Measurements from ENCODE around the gene SMYD3. TPM values are rescaled to one million over a fixed set of nuclear protein-coding genes. Genes with fewer than 3 reads are reported as not detected.
"Not testable (repeated sequence)": the region's sequence is repeated elsewhere in the genome, so short reads cannot be mapped to it uniquely, and the experiment has no call there.

SMYD3 gene
- total and polyA plus RNA-seq, 2 donors (not counting 1 experiment from before 2014, with no cell fraction given), result 69.4 to 83.1 TPM

GRCh38 chr1:245822996-245823395, 684.1 kb downstream of the SMYD3 start:
- H4K20me1 ChIP-seq (ENCODE audit: control insufficient read depth, extremely low read depth, insufficient read depth, low read length), result no peaks in the 10 kb centered on the region
- no peaks in the 10 kb centered on the region for H3K36me3 ChIP-seq (ENCODE audit: control insufficient read depth, insufficient read depth, low read length)
- H3K27me3 ChIP-seq (ENCODE audit: control insufficient read depth, insufficient read depth, low read length), result no peaks in the 10 kb centered on the region
- no peak overlapping the region for H3K9ac ChIP-seq (ENCODE audit: insufficient read depth, low read length)
- TF ChIP-seq CTCF (conservative IDR thresholded peaks at IDR 0.05 in 1 of 2, IDR thresholded peaks at IDR 0.05 in 1 of 2; ENCODE audit: low read depth in 1 of 2, low read length in 2 of 2) (no peak), EZH2 (IDR thresholded peaks at IDR 0.05; ENCODE audit: low read length, missing control alignments) (no peak)
- no peaks in the 10 kb centered on the region for H3K79me2 ChIP-seq (ENCODE audit: control insufficient read depth, insufficient read depth, low read length)
- H3K4me1 ChIP-seq (ENCODE audit: control insufficient read depth, extremely low read depth, insufficient read depth, low read length), result peaks cover 6% of the 10 kb centered on the region
- H3K4me3 ChIP-seq (replicated peaks in 1 of 4; ENCODE audit: control extremely low read depth in 1 of 4, insufficient read depth in 1 of 4, low read depth in 3 of 4, low read length in 4 of 4), result no peak overlapping the region
- H3K9me3 ChIP-seq (ENCODE audit: control insufficient read depth, insufficient read depth, low read depth, low read length), result no peaks in the 10 kb centered on the region
- peak; percentile 93 to 98 for DNase-seq (ENCODE audit: low read depth in 2 of 2)
- no peak overlapping the region for H2AFZ ChIP-seq (ENCODE audit: low read length)
- peak overlapping the region; percentile 37 for H3K4me2 ChIP-seq (ENCODE audit: extremely low read depth, insufficient read depth, low read length)
- H3K27ac ChIP-seq (ENCODE audit: insufficient read depth, low read length), result peak overlapping the region; percentile 64

DNA sequence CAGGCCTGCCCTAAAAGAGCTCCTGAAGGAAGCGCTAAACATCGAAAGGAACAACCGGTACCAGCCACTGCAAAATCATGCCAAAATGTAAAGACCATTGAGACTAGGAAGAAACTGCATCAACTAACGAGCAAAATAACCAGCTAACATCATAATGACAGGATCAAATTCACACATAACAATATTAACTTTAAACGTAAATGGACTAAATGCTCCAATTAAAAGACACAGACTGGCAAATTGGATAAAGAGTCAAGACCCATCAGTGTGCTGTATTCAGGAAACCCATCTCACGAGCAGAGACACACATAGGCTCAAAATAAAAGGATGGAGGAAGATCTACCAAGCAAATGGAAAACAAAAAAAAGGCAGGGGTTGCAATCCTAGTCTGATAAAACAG, 688.7 kb downstream of the SMYD3 start:
- H3K27me3 ChIP-seq (ENCODE audit: control insufficient read depth, insufficient read depth, low read length); H3K4me2 ChIP-seq (ENCODE audit: extremely low read depth, insufficient read depth, low read length); H3K9me3 ChIP-seq (ENCODE audit: control insufficient read depth, insufficient read depth, low read depth, low read length); H3K27ac ChIP-seq (ENCODE audit: insufficient read depth, low read length); DNase-seq (ENCODE audit: low read depth in 2 of 2); H3K79me2 ChIP-seq (ENCODE audit: control insufficient read depth, insufficient read depth, low read length); H4K20me1 ChIP-seq (ENCODE audit: control insufficient read depth, extremely low read depth, insufficient read depth, low read length); H3K9ac ChIP-seq (ENCODE audit: insufficient read depth, low read length); H2AFZ ChIP-seq (ENCODE audit: low read length); H3K4me3 ChIP-seq (replicated peaks in 1 of 4; ENCODE audit: control extremely low read depth in 1 of 4, insufficient read depth in 1 of 4, low read depth in 3 of 4, low read length in 4 of 4); H3K4me1 ChIP-seq (ENCODE audit: control insufficient read depth, extremely low read depth, insufficient read depth, low read length); H3K36me3 ChIP-seq (ENCODE audit: control insufficient read depth, insufficient read depth, low read length): not testable (repeated sequence)

GRCh38 chr1:245816496-245816895, 690.6 kb downstream of the SMYD3 start:
- not testable (repeated sequence) for H3K79me2 ChIP-seq (ENCODE audit: control insufficient read depth, insufficient read depth, low read length); H4K20me1 ChIP-seq (ENCODE audit: control insufficient read depth, extremely low read depth, insufficient read depth, low read length); H3K9ac ChIP-seq (ENCODE audit: insufficient read depth, low read length); H3K36me3 ChIP-seq (ENCODE audit: control insufficient read depth, insufficient read depth, low read length); H2AFZ ChIP-seq (ENCODE audit: low read length); H3K4me3 ChIP-seq (replicated peaks in 1 of 4; ENCODE audit: control extremely low read depth in 1 of 4, insufficient read depth in 1 of 4, low read depth in 3 of 4, low read length in 4 of 4); H3K27ac ChIP-seq (ENCODE audit: insufficient read depth, low read length); H3K4me2 ChIP-seq (ENCODE audit: extremely low read depth, insufficient read depth, low read length); H3K4me1 ChIP-seq (ENCODE audit: control insufficient read depth, extremely low read depth, insufficient read depth, low read length); H3K9me3 ChIP-seq (ENCODE audit: control insufficient read depth, insufficient read depth, low read depth, low read length); H3K27me3 ChIP-seq (ENCODE audit: control insufficient read depth, insufficient read depth, low read length); DNase-seq (ENCODE audit: low read depth in 2 of 2)

GRCh38 chr1:245814651-245815050, 692.4 kb downstream of the SMYD3 start:
- H2AFZ ChIP-seq (ENCODE audit: low read length), result no peak overlapping the region
- H3K9ac ChIP-seq (ENCODE audit: insufficient read depth, low read length), result no peak overlapping the region
- no peak overlapping the region for H3K27ac ChIP-seq (ENCODE audit: insufficient read depth, low read length)
- H3K4me3 ChIP-seq (replicated peaks in 1 of 4; ENCODE audit: control extremely low read depth in 1 of 4, insufficient read depth in 1 of 4, low read depth in 3 of 4, low read length in 4 of 4), result no peak overlapping the region
- no peaks in the 10 kb centered on the region for H3K79me2 ChIP-seq (ENCODE audit: control insufficient read depth, insufficient read depth, low read length)
- no peaks in the 10 kb centered on the region for H3K36me3 ChIP-seq (ENCODE audit: control insufficient read depth, insufficient read depth, low read length)
- H3K4me2 ChIP-seq (ENCODE audit: extremely low read depth, insufficient read depth, low read length), result no peak overlapping the region
- no peaks in the 10 kb centered on the region for H3K27me3 ChIP-seq (ENCODE audit: control insufficient read depth, insufficient read depth, low read length)
- no peak for DNase-seq (ENCODE audit: low read depth in 2 of 2)
- no peaks in the 10 kb centered on the region for H4K20me1 ChIP-seq (ENCODE audit: control insufficient read depth, extremely low read depth, insufficient read depth, low read length)
- no peaks in the 10 kb centered on the region for H3K9me3 ChIP-seq (ENCODE audit: control insufficient read depth, insufficient read depth, low read depth, low read length)
- H3K4me1 ChIP-seq (ENCODE audit: control insufficient read depth, extremely low read depth, insufficient read depth, low read length), result no peaks in the 10 kb centered on the region
- TF ChIP-seq CTCF (conservative IDR thresholded peaks at IDR 0.05 in 1 of 2, IDR thresholded peaks at IDR 0.05 in 1 of 2; ENCODE audit: low read depth in 1 of 2, low read length in 2 of 2) (no peak), EZH2 (IDR thresholded peaks at IDR 0.05; ENCODE audit: low read length, missing control alignments) (no peak)
